Tibial nerve (tissue), 4 donors: Measurements from ENCODE around the gene PIGV. TPM values are rescaled to one million over a fixed set of nuclear protein-coding genes. Genes with fewer than 3 reads are reported as not detected.

Source experiments
- DNase-seq, 2 donors: peaks; one replicate each; pipeline ENCODE4 v3.0.0-alpha.2; 2019; ENCODE audit warnings: low spot score in 2 of 2
- H3K27ac ChIP-seq, 4 donors: fragments of 200-600 bp; sonication (generic) in 3 of 4; one replicate each; pipeline ENCODE4 v1.5.1; 2017 to 2019; ENCODE audit warnings: mild to moderate bottlenecking in 1 of 4
- H3K27me3 ChIP-seq, 2 donors: fragments of 200-600 bp; sonication (generic) in 1 of 2; one replicate each; pipeline versions ENCODE4 v1.5.1 to v1.6.0; 2017 to 2019
- H3K36me3 ChIP-seq, 3 donors: fragments of 200-600 bp; sonication (generic); one replicate each; pipeline ENCODE4 v1.5.1; 2018 to 2019
- H3K4me1 ChIP-seq, 4 donors: fragments of 200-600 bp; sonication (generic) in 3 of 4; one replicate each; pipeline ENCODE4 v1.5.1; 2017 to 2019
- H3K4me3 ChIP-seq, 4 donors: fragments of 200-600 bp; sonication (generic) in 3 of 4; one replicate each; pipeline ENCODE4 v1.5.1; 2017 to 2019; ENCODE audit warnings: mild to moderate bottlenecking in 1 of 4, moderate library complexity in 1 of 4
- H3K9me3 ChIP-seq, 4 donors: fragments of 200-600 bp; sonication (generic) in 3 of 4; one replicate each; pipeline ENCODE4 v1.5.1; 2017 to 2019
- EP300 ChIP-seq, 2 donors: sonication (generic); formaldehyde crosslinking; IDR thresholded peaks; one replicate each; pipeline ENCODE4 v1.6.1; 2017; ENCODE audit warnings: antibody characterized with exemption in 2 of 2, mild to moderate bottlenecking in 1 of 2
- POLR2A ChIP-seq, 2 donors: fragments of 450-650 bp; IDR thresholded peaks; one replicate each; pipeline ENCODE4 v1.6.1; 2017; ENCODE audit warnings: antibody characterized with exemption in 2 of 2, mild to moderate bottlenecking in 2 of 2, moderate library complexity in 2 of 2
- WGBS, 2 donors: methylation state at CpG; one replicate each; pipeline ENCODE4 v1.1.5; 2018; 5-methylcytosine and 5-hydroxymethylcytosine counted together
- total RNA-seq, 4 donors: library from RNA; depleted of rRNA; stranded (reverse); fragments of >200 nt; gene quantifications; one replicate each; pipeline ENCODE4 v1.1.0, GENCODE V29; 2016
- TF ChIP-seq, protein P1 (sequence below), 5 experiments: fragments of 200-600 bp in 3 of 5; fragments of 450-650 bp in 2 of 5; sonication (generic) in 3 of 5; IDR thresholded peaks; one replicate each; pipeline ENCODE4 v1.5.1; 2016 to 2019; ENCODE audit warnings: antibody characterized with exemption in 5 of 5, mild to moderate bottlenecking in 3 of 5, moderate library complexity in 2 of 5

Gene PIGV
- total RNA-seq, 4 donors from 2014 or later, result 9.3 to 22.2 (median 17.6) TPM

DNA sequence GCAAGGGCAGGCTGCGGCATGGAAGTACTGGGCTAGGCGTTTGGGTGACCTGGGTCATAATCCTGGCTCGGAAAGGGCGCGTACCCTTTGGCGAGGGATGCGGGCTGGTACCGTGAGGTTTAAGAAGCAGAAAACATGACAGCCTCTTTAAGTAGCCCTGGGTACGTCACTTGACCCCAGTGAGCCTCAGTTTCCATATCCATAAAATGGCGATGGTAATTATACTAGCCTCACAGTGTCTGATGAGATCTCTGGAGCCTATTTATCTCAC is 700 bp downstream of the PIGV start:
- no peak for DNase-seq
- peak overlapping the region; percentile 96 to 100 (median 98) for H3K27ac ChIP-seq
- peaks cover 7 to 55% (median 42%) of the 10 kb centered on the region in 4 donors for H3K4me1 ChIP-seq
- H3K9me3 ChIP-seq, result no peaks in the 10 kb centered on the region
- no peak for TF ChIP-seq POLR2A (IDR thresholded peaks at IDR 0.05)
- no peak for TF ChIP-seq EP300 (IDR thresholded peaks at IDR 0.05)
- TF ChIP-seq, protein P1, sequence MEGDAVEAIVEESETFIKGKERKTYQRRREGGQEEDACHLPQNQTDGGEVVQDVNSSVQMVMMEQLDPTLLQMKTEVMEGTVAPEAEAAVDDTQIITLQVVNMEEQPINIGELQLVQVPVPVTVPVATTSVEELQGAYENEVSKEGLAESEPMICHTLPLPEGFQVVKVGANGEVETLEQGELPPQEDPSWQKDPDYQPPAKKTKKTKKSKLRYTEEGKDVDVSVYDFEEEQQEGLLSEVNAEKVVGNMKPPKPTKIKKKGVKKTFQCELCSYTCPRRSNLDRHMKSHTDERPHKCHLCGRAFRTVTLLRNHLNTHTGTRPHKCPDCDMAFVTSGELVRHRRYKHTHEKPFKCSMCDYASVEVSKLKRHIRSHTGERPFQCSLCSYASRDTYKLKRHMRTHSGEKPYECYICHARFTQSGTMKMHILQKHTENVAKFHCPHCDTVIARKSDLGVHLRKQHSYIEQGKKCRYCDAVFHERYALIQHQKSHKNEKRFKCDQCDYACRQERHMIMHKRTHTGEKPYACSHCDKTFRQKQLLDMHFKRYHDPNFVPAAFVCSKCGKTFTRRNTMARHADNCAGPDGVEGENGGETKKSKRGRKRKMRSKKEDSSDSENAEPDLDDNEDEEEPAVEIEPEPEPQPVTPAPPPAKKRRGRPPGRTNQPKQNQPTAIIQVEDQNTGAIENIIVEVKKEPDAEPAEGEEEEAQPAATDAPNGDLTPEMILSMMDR (IDR thresholded peaks at IDR 0.05), result no peak
- peak overlapping the region; percentile 79 to 84 (median 82) for H3K4me3 ChIP-seq
- peaks cover 0 to 17% (median 0%) of the 10 kb centered on the region in 3 donors for H3K36me3 ChIP-seq
- 1 to 3% methylated on average over 10 of the region's 10 CpGs for WGBS, 2 donors
- no peaks in the 10 kb centered on the region for H3K27me3 ChIP-seq

DNA sequence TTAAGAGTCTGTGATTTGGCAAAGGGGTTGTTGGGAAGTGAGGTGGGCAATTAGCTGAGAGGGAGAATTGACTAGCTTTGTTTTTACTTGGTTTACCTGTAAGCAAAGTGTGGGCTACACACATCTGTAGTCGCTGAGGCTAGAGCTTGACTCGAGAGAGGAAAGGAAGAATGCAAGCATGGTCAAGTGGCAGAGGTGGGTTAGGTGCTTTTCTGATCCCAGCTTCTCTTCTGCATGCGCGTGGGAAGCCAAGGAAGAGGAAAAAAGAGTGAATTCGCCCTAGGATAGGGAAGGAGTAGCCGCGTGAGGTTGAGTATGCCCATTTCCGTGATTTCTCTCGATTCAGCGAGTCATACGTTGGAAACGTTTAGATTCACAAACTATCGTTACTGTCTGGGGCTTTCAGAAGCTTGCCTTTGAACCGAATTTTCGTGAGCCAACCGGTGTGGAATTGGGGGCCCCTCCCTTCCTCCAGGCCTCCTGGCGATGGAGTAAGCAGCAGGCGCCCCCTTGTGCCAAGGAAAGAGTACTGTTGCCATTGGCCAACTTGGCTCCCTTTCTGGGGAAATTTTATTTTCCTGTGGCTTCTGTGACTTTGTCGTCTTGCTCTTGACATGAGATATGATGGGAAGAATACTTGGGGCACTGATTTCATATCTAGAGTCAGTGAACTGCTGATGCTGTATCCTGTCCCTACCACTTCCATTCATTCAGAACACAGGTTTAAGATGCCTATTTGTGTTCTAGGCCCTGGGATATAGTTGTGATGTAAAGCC is 1.3 kb downstream of the PIGV start:
- Histone ChIP-seq H3K36me3 (peaks cover 0 to 23% (median 0%) of the 10 kb centered on the region in 3 donors), H3K27me3 (no peaks in the 10 kb centered on the region), H3K27ac (peak overlapping the region; percentile 96 to 100 (median 98)), H3K4me1 (peaks cover 7 to 49% (median 37%) of the 10 kb centered on the region in 4 donors), H3K4me3 (peak overlapping the region; percentile 79 to 84 (median 82)), H3K9me3 (no peaks in the 10 kb centered on the region)
- peak; percentile 66 to 83 for DNase-seq
- TF ChIP-seq EP300 (IDR thresholded peaks at IDR 0.05) (peak; percentile 64 to 83), POLR2A (IDR thresholded peaks at IDR 0.05) (peak in 1 of 2 donors; percentile 47)
- TF ChIP-seq, protein P1 (IDR thresholded peaks at IDR 0.05), result peak; percentile 89 to 98 (median 96)
- 0 to 1% methylated on average over 19 of the region's 19 CpGs for WGBS, 2 donors

DNA sequence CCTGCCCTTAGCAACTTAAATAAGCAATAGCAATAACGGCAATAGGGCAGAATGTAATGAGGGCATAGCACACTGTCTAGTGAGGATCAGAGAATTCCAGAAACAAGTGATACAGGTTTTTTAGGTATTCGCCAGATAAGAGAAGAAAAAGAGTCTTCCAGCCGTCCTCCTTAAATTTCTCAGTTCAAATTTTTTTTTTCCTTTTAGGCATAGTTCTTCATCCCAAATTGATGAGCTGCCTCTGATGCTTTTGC is 1.8 kb downstream of the PIGV start:
- WGBS, 2 donors, result 60 to 66% methylated on average over 3 of the region's 3 CpGs
- peaks cover 6 to 44% (median 33%) of the 10 kb centered on the region in 4 donors for H3K4me1 ChIP-seq
- peak overlapping the region in 2 of 4 donors; percentile 62 to 100 for H3K27ac ChIP-seq
- H3K4me3 ChIP-seq, result no peak overlapping the region
- no peak for TF ChIP-seq POLR2A (IDR thresholded peaks at IDR 0.05)
- TF ChIP-seq EP300 (IDR thresholded peaks at IDR 0.05), result no peak
- TF ChIP-seq, protein P1 (IDR thresholded peaks at IDR 0.05), result no peak
- no peaks in the 10 kb centered on the region for H3K27me3 ChIP-seq
- H3K36me3 ChIP-seq, result peaks cover 0 to 28% (median 0%) of the 10 kb centered on the region in 3 donors
- DNase-seq, result no peak
- no peaks in the 10 kb centered on the region for H3K9me3 ChIP-seq

DNA sequence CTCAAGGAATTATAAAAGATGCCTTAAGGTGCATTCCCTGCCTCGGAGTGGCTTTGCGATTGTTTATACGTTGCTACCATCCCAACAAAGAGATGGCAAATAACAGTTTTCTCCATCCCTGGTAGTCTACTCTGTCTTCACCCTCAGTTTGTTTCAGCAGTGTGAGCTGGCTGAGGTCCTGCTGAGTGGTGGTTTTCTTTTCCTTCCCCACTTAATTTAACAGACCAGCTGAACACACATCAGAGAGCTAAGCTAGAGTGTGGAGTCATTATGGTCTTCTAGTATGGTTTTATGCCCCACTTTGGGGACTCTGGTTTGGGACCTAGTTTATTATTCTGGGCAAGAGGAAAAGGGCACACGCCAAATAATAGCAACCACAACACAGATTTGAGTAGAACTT is 2.2 kb downstream of the PIGV start:
- peaks cover 2 to 40% (median 29%) of the 10 kb centered on the region in 4 donors for H3K4me1 ChIP-seq
- 49 to 52% methylated on average over 4 of the region's 4 CpGs for WGBS, 2 donors
- no peak for DNase-seq

DNA sequence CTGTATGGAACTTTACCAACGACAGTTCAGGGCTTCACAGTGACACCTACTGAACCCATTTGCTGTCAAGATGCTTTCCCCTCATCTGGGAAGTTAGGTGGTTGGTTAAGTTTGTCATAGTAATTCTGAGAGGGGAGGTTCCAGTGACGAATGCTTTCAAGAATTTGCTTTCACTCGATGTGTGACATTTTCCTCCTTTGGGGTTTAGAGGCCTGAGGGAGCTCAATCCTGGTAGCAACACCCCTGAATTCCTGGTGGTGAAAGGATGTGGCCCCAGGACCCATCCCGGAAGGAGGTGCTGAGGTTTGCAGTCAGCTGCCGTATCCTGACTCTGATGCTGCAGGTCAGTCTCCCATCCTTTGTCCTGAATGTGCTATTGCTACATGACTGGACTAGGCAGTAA is 2.8 kb downstream of the PIGV start:
- 56 to 65% methylated on average over 5 of the region's 5 CpGs for WGBS, 2 donors

More for the DNA sequence above, 2.2 kb downstream of the PIGV start:
- Histone ChIP-seq H3K36me3 (peaks cover 0 to 32% (median 3%) of the 10 kb centered on the region in 3 donors), H3K27ac (peak overlapping the region in 1 of 4 donors; percentile 62), H3K9me3 (no peaks in the 10 kb centered on the region), H3K4me3 (no peak overlapping the region), H3K27me3 (no peaks in the 10 kb centered on the region)
- TF ChIP-seq EP300 (IDR thresholded peaks at IDR 0.05) (no peak), POLR2A (IDR thresholded peaks at IDR 0.05) (no peak)
- TF ChIP-seq, protein P1 (IDR thresholded peaks at IDR 0.05), result no peak

More for the DNA sequence above, 2.8 kb downstream of the PIGV start:
- Histone ChIP-seq H3K27ac (no peak overlapping the region), H3K4me1 (peaks cover 0 to 34% (median 22%) of the 10 kb centered on the region in 4 donors), H3K4me3 (no peak overlapping the region), H3K27me3 (no peaks in the 10 kb centered on the region), H3K36me3 (peaks cover 0 to 37% (median 6%) of the 10 kb centered on the region in 3 donors), H3K9me3 (no peaks in the 10 kb centered on the region)
- TF ChIP-seq POLR2A (IDR thresholded peaks at IDR 0.05) (no peak), EP300 (IDR thresholded peaks at IDR 0.05) (no peak)
- TF ChIP-seq, protein P1 (IDR thresholded peaks at IDR 0.05), result no peak
- no peak for DNase-seq
